ENCODE measurements around the gene MS4A15. TPM values are rescaled to one million over a fixed set of nuclear protein-coding genes. Genes with fewer than 3 reads are reported as not detected.

MS4A15 gene
- total RNA-seq, 4 donors from 2014 or later, result not detected

DNA sequence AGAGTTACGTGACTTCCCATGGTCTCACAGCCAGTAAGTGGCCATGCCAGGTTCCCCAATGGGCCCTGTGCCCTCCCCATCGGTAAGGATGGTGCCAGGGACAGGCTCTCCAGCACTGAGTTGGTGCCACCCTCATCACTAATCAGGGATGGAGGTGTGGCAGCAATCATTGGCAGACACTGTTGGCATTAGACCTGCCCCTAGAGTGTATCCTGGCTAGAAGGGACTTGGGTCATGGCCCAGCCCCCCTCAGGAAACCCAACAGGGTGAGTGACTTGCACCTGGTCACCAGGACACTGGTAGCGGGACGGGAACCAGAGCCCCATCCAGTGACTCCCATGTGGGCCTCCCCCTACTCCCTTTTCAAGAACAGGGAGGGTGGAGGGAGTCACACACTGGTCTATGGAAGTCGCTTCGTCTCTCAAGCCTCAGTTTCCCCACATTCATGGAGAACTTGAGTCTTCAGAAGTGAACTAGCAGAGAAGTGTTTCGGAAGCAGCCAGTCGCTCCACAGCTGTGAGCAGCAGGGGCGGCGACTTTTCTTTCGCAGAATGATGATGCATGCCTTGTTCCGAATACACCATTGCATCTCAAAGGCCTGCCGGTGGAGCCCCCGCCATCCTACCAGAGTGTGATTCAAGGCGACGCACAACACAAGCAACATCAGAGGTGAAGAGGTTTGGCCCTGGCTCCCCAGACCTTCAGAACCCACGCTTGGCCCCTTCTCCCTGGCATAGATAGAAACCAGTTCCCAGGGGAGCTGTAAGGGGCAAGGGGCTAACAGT, 41.4 kb downstream of the MS4A15 start:
- WGBS, 2 donors (ENCODE audit: low coverage in 1 of 2), result 92% methylated on average over 5 of the region's 17 CpGs; no CpG with 5 or more reads in 1 of the 2 donors
- H3K4me1 ChIP-seq, result no peaks in the 10 kb centered on the region
- peaks cover 20% of the 10 kb centered on the region for H3K27me3 ChIP-seq
- H3K36me3 ChIP-seq, result no peaks in the 10 kb centered on the region
- H3K9me3 ChIP-seq, result no peaks in the 10 kb centered on the region
- no peak overlapping the region for H3K27ac ChIP-seq
- ATAC-seq, result no peak
- H3K4me3 ChIP-seq, result no peak overlapping the region
- TF ChIP-seq EP300 (IDR thresholded peaks at IDR 0.05), result no peak
- TF ChIP-seq POLR2AphosphoS5 (IDR thresholded peaks at IDR 0.05), result no peak
- TF ChIP-seq CTCF (IDR thresholded peaks at IDR 0.05), result no peak
- TF ChIP-seq POLR2A (IDR thresholded peaks at IDR 0.05), result no peak

- Histone ChIP-seq H3K9me3 (no peaks in the 10 kb centered on the region), H3K27ac (no peak overlapping the region), H3K27me3 (peaks cover 20% of the 10 kb centered on the region), H3K4me3 (no peak overlapping the region), H3K36me3 (no peaks in the 10 kb centered on the region), H3K4me1 (no peaks in the 10 kb centered on the region)
- TF ChIP-seq EP300 (IDR thresholded peaks at IDR 0.05), result no peak
- no peak for TF ChIP-seq POLR2AphosphoS5 (IDR thresholded peaks at IDR 0.05)
- no peak for TF ChIP-seq CTCF (IDR thresholded peaks at IDR 0.05)
- no peak for TF ChIP-seq POLR2A (IDR thresholded peaks at IDR 0.05)
- ATAC-seq, result no peak
- no CpG with 5 or more reads among the region's 3 CpGs for WGBS, 2 donors (ENCODE audit: low coverage in 1 of 2)
These were observed 42.0 kb downstream of the MS4A15 start for GRCh38 chr11:60798631-60799030.

GRCh38 chr11:60801194-60801593, 44.5 kb downstream of the MS4A15 start:
- H3K9me3 ChIP-seq, result no peaks in the 10 kb centered on the region
- H3K4me3 ChIP-seq, result no peak overlapping the region
- no peak overlapping the region for H3K27ac ChIP-seq
- TF ChIP-seq POLR2AphosphoS5 (IDR thresholded peaks at IDR 0.05) (no peak), EP300 (IDR thresholded peaks at IDR 0.05) (no peak), POLR2A (IDR thresholded peaks at IDR 0.05) (no peak), CTCF (IDR thresholded peaks at IDR 0.05) (no peak)
- no peaks in the 10 kb centered on the region for H3K4me1 ChIP-seq
- ATAC-seq, result no peak
- WGBS, 2 donors (ENCODE audit: low coverage in 1 of 2), result 66 to 88% methylated on average over 4 to 10 of the region's 10 CpGs
- H3K36me3 ChIP-seq, result no peaks in the 10 kb centered on the region
- H3K27me3 ChIP-seq, result peaks cover 23% of the 10 kb centered on the region

GRCh38 chr11:60803273-60803936, 46.7 kb downstream of the MS4A15 start:
- no peak overlapping the region for H3K4me3 ChIP-seq
- WGBS, 2 donors (ENCODE audit: low coverage in 1 of 2), result 75 to 90% methylated on average over 2 to 7 of the region's 7 CpGs
- H3K36me3 ChIP-seq, result no peaks in the 10 kb centered on the region
- H3K27ac ChIP-seq, result no peak overlapping the region
- H3K27me3 ChIP-seq, result peaks cover 23% of the 10 kb centered on the region
- TF ChIP-seq CTCF (IDR thresholded peaks at IDR 0.05) (no peak), POLR2A (IDR thresholded peaks at IDR 0.05) (no peak), EP300 (IDR thresholded peaks at IDR 0.05) (no peak), POLR2AphosphoS5 (IDR thresholded peaks at IDR 0.05) (no peak)
- no peaks in the 10 kb centered on the region for H3K9me3 ChIP-seq
- ATAC-seq, result no peak
- H3K4me1 ChIP-seq, result no peaks in the 10 kb centered on the region

DNA sequence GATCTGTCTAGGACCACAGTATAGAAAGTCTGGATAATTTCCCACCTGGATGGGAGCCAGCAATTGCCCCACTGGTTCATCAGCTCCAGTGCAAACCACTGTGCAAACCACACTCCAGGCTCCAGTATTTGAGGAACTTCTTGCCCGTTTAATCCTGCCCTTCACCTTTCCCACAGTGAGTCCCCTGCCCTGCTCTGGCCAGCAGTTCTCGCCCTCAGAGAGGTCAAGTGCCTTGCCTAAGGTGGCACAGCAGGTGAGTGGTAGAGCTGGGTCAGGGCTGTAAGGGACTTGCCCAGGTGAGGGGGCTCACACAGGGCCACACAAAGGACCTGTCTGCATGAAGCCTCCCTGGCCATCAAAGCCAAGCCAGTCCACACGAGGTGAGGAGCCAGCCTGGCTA, 52.6 kb downstream of the MS4A15 start:
- Histone ChIP-seq H3K4me3 (no peak overlapping the region), H3K36me3 (no peaks in the 10 kb centered on the region), H3K9me3 (no peaks in the 10 kb centered on the region), H3K27me3 (peaks cover 19% of the 10 kb centered on the region), H3K27ac (no peak overlapping the region), H3K4me1 (no peaks in the 10 kb centered on the region)
- 20 to 25% methylated on average over 1 of the region's 3 CpGs for WGBS, 2 donors (ENCODE audit: low coverage in 1 of 2)
- no peak for ATAC-seq
- TF ChIP-seq EP300 (IDR thresholded peaks at IDR 0.05) (no peak), POLR2AphosphoS5 (IDR thresholded peaks at IDR 0.05) (no peak), POLR2A (IDR thresholded peaks at IDR 0.05) (no peak), CTCF (IDR thresholded peaks at IDR 0.05) (no peak)

Measured in gastroesophageal sphincter (tissue), 4 donors.